Cardiac muscle cell (in vitro differentiated cells and primary cell): Measurements from ENCODE around the gene ATE1. TPM values are rescaled to one million over a fixed set of nuclear protein-coding genes. Genes with fewer than 3 reads are reported as not detected.

ENCODE experiments used
- DNase-seq, 2 donors: peaks; one replicate each; pipeline versions ENCODE4 v3.0.0 to v3.0.0-alpha.2; 2010 to 2017; ENCODE audit warnings: low read depth in 1 of 2, low spot score in 1 of 2
- H3K27ac ChIP-seq: fragments of 200-600 bp; sonication (generic); 2 replicates; pipeline ENCODE4 v1.5.1; 2016
- H3K27me3 ChIP-seq: fragments of 200-600 bp; sonication (generic); 2 replicates; pipeline ENCODE4 v1.6.0; 2016; ENCODE audit warnings: control low read depth
- H3K36me3 ChIP-seq: fragments of 200-600 bp; sonication (generic); 2 replicates; pipeline ENCODE4 v1.5.1; 2016; ENCODE audit warnings: control low read depth
- H3K4me1 ChIP-seq: fragments of 200-600 bp; sonication (generic); 2 replicates; pipeline ENCODE4 v1.8.1; 2017; ENCODE audit warnings: low read depth, mild to moderate bottlenecking, mixed run types
- H3K4me3 ChIP-seq: fragments of 200-600 bp; sonication (generic); 2 replicates; pipeline ENCODE4 v1.5.1; 2016; ENCODE audit warnings: mild to moderate bottlenecking
- H3K9me3 ChIP-seq: fragments of 200-600 bp; sonication (generic); 2 replicates; pipeline ENCODE4 v1.5.1; 2017; ENCODE audit warnings: low read depth, mild to moderate bottlenecking, control low read depth
- CTCF ChIP-seq: IDR thresholded peaks from 2 replicates; pipeline ENCODE4 v1.5.1; 2012; ENCODE audit warnings: low read depth, mild to moderate bottlenecking, low read length
- polyA plus RNA-seq: library from polyadenylated mRNA; unstranded; fragments of >200 nt; fragmentation: Nextera tagmentation; extraction: Ambion mirVana; gene quantifications from 2 replicates; pipeline ENCODE4 v1.2.1, GENCODE V29; 2016
- total RNA-seq: library from RNA; depleted of rRNA; stranded (reverse); fragments of >200 nt; gene quantifications from 2 replicates; pipeline ENCODE4 v1.2.3, GENCODE V29; 2016

ATE1 gene
- total and polyA plus RNA-seq, 2 experiments from 2014 or later, result 18.4 to 21.4 TPM

GRCh38 chr10:121862649-121863048 is 65.2 kb downstream of the ATE1 start:
- Histone ChIP-seq H3K4me1 (no peaks in the 10 kb centered on the region), H3K4me3 (no peak overlapping the region), H3K9me3 (no peaks in the 10 kb centered on the region), H3K36me3 (peaks cover 2% of the 10 kb centered on the region), H3K27ac (no peak overlapping the region), H3K27me3 (no peaks in the 10 kb centered on the region)
- DNase-seq, result no peak
- no peak for TF ChIP-seq CTCF

GRCh38 chr10:121862042-121862441 is 65.8 kb downstream of the ATE1 start:
- Histone ChIP-seq H3K36me3 (no peaks in the 10 kb centered on the region), H3K27me3 (no peaks in the 10 kb centered on the region), H3K4me1 (no peaks in the 10 kb centered on the region), H3K4me3 (no peak overlapping the region), H3K9me3 (no peaks in the 10 kb centered on the region), H3K27ac (no peak overlapping the region)
- TF ChIP-seq CTCF, result no peak
- no peak for DNase-seq

GRCh38 chr10:121860810-121861209 is 67.0 kb downstream of the ATE1 start:
- no peak for TF ChIP-seq CTCF
- Histone ChIP-seq H3K27ac (peak overlapping the region; percentile 4), H3K9me3 (no peaks in the 10 kb centered on the region), H3K27me3 (no peaks in the 10 kb centered on the region), H3K4me3 (no peak overlapping the region), H3K4me1 (no peaks in the 10 kb centered on the region), H3K36me3 (no peaks in the 10 kb centered on the region)
- DNase-seq, result no peak

- Histone ChIP-seq H3K4me3 (no peak overlapping the region), H3K4me1 (no peaks in the 10 kb centered on the region), H3K27me3 (no peaks in the 10 kb centered on the region), H3K9me3 (no peaks in the 10 kb centered on the region), H3K27ac (no peak overlapping the region), H3K36me3 (peaks cover 3% of the 10 kb centered on the region)
- peak in 1 of 2 donors; percentile 25 for DNase-seq
- no peak for TF ChIP-seq CTCF
Measured at GRCh38 chr10:121854809-121855445, 72.9 kb downstream of the ATE1 start.

- H3K27ac ChIP-seq, result no peak overlapping the region
- no peak for TF ChIP-seq CTCF
- DNase-seq, result no peak
- no peaks in the 10 kb centered on the region for H3K4me1 ChIP-seq
- no peaks in the 10 kb centered on the region for H3K27me3 ChIP-seq
- peaks cover 4% of the 10 kb centered on the region for H3K36me3 ChIP-seq
- no peak overlapping the region for H3K4me3 ChIP-seq
- H3K9me3 ChIP-seq, result no peaks in the 10 kb centered on the region
Measured at GRCh38 chr10:121853950-121854349, 73.9 kb downstream of the ATE1 start.
